ENCODE results near the gene CPT2. TPM values are rescaled to one million over a fixed set of nuclear protein-coding genes. Genes with fewer than 3 reads are reported as not detected.
A peak's percentile ranks its signal among the peaks of the same experiment; 100 is the strongest.

CPT2 gene
- total and polyA plus RNA-seq, 9 of the 15 experiments (the other 6 are each of a cell fraction or from before 2014, with no cell fraction given), result 7.6 to 25.1 (median 16.8) TPM

DNA sequence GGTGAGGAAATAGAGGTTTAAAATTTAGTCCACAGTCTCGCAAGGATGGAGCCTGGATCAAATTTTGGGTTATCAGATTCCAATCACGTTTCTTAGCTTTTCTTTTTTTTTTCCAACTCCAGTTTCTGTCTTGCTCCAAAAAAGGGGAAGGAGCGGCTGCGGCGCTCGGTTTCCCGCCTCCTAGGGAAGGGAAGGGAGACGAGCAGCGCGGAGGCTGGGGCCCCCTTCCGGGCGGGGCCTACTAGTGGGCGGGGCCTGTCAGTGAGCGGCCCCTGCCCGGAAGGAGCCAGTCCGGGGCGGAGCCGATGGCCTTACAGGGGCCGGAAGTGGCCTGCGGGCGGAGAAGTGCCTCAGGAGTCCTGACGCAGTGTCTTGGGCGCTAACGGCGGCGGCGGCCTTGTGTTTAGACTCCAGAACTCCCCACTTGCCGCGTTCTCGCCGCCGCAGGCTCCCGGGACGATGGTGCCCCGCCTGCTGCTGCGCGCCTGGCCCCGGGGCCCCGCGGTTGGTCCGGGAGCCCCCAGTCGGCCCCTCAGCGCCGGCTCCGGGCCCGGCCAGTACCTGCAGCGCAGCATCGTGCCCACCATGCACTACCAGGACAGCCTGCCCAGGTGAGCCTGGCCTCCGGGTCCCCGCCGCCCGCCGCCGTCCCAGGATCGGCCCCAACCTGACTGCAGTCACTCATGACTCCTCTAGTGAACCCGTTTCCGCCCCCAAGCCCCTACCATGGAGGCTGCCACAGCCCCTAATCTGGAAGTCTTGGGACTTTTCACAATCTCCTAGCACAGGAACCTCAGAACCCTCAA, at the start of gene CPT2 (continued):
- TF ChIP-seq ZNF197 (CRISPR knock-in tag; IDR thresholded peaks at IDR 0.05; ENCODE audit: low read depth), result no peak
- TF ChIP-seq ZNF586 (CRISPR knock-in tag; conservative IDR thresholded peaks at IDR 0.05), result no peak
- TF ChIP-seq KLF13 (tag; IDR thresholded peaks at IDR 0.05; ENCODE audit: borderline replicate concordance, low read depth), result peak; percentile 40; the same call in 1 of the 2 replicates
- no peak for TF ChIP-seq BCL6 (CRISPR knock-in tag; IDR thresholded peaks at IDR 0.05)
- no peak for TF ChIP-seq THRAP3 (IDR thresholded peaks at IDR 0.05; ENCODE audit: borderline replicate concordance)
- TF ChIP-seq EZH2 (IDR thresholded peaks at IDR 0.05; ENCODE audit: borderline replicate concordance, low read depth, low read length), result no peak
- TF ChIP-seq MCM5 (IDR thresholded peaks at IDR 0.05; ENCODE audit: low read depth), result no peak
- TF ChIP-seq, protein P1, sequence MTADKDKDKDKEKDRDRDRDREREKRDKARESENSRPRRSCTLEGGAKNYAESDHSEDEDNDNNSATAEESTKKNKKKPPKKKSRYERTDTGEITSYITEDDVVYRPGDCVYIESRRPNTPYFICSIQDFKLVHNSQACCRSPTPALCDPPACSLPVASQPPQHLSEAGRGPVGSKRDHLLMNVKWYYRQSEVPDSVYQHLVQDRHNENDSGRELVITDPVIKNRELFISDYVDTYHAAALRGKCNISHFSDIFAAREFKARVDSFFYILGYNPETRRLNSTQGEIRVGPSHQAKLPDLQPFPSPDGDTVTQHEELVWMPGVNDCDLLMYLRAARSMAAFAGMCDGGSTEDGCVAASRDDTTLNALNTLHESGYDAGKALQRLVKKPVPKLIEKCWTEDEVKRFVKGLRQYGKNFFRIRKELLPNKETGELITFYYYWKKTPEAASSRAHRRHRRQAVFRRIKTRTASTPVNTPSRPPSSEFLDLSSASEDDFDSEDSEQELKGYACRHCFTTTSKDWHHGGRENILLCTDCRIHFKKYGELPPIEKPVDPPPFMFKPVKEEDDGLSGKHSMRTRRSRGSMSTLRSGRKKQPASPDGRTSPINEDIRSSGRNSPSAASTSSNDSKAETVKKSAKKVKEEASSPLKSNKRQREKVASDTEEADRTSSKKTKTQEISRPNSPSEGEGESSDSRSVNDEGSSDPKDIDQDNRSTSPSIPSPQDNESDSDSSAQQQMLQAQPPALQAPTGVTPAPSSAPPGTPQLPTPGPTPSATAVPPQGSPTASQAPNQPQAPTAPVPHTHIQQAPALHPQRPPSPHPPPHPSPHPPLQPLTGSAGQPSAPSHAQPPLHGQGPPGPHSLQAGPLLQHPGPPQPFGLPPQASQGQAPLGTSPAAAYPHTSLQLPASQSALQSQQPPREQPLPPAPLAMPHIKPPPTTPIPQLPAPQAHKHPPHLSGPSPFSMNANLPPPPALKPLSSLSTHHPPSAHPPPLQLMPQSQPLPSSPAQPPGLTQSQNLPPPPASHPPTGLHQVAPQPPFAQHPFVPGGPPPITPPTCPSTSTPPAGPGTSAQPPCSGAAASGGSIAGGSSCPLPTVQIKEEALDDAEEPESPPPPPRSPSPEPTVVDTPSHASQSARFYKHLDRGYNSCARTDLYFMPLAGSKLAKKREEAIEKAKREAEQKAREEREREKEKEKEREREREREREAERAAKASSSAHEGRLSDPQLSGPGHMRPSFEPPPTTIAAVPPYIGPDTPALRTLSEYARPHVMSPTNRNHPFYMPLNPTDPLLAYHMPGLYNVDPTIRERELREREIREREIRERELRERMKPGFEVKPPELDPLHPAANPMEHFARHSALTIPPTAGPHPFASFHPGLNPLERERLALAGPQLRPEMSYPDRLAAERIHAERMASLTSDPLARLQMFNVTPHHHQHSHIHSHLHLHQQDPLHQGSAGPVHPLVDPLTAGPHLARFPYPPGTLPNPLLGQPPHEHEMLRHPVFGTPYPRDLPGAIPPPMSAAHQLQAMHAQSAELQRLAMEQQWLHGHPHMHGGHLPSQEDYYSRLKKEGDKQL (CRISPR knock-in tag; IDR thresholded peaks at IDR 0.05; ENCODE audit: borderline replicate concordance), result no peak
- no peak for TF ChIP-seq OTX1 (CRISPR knock-in tag; IDR thresholded peaks at IDR 0.05)
- TF ChIP-seq CHD1 (IDR thresholded peaks at IDR 0.05; ENCODE audit: low read length), result peak; percentile 60
- TF ChIP-seq, protein P2, sequence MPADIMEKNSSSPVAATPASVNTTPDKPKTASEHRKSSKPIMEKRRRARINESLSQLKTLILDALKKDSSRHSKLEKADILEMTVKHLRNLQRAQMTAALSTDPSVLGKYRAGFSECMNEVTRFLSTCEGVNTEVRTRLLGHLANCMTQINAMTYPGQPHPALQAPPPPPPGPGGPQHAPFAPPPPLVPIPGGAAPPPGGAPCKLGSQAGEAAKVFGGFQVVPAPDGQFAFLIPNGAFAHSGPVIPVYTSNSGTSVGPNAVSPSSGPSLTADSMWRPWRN (IDR thresholded peaks at IDR 0.05; ENCODE audit: low read depth), result no peak
- no peak for TF ChIP-seq ZNF354B (CRISPR knock-in tag; IDR thresholded peaks at IDR 0.05)
- TF ChIP-seq, protein P3, sequence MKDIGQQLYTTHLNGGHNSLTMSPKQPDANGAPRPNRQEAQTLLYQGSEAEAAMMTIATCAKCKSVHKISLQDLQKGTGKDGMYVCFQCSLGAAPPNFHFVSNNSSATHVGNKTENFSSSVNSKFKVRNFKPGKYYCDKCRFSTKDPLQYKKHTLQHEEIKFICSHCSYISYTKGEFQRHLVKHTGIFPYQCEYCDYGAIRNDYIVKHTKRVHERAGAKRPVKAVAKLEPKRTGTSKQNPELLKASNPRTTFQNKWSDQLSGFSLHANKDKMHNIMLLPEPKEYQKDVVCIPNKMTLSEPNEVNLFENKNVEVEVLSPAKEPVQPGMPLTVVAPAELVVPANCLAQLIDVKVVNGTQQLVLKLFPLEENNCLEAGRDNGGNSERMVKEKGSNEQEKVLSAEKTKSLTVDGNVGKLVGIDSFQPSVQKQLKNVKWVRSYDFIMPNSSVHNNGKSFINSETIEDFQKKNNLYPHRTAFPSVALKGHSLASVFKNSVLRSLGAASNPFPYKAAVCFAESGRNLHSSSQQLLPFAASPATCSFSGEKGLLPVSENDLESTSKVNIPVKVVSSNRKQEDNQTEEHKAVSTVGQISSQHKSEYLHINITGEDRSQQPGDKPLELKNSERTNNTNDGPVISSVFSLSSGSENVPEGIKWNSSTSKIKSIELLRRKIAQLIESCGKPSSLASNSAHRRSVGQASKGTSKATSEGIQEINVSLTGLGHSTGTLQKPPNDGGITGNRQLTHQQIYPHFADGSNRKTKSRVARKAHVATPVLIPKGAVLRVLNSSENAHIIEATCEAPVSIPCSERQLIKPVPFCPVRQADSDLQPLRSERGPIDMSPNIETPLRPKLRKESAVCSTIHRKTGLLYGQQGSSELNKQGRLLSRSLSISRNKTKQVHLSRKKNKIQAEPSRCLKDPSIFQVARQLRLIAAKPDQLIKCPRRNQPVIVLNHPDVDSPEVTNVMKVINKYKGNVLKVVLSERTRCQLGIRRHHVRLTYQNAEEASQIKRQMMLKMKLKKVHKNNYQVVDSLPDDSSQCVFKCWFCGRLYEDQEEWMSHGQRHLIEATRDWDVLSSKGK (CRISPR knock-in tag; IDR thresholded peaks at IDR 0.05), result no peak
- TF ChIP-seq SRSF1 (IDR thresholded peaks at IDR 0.05; ENCODE audit: low read depth, low read length), result no peak
- peak; percentile 38; the same call in 1 of the 2 replicates for TF ChIP-seq ZNF668 (CRISPR knock-in tag; IDR thresholded peaks at IDR 0.05)
- TF ChIP-seq ZNF12 (CRISPR knock-in tag; IDR thresholded peaks at IDR 0.05), result no peak; the same call in 1 of the 2 replicates
